GM18868 (cell line): ENCODE measurements around the gene MXI1.
"Not testable (repeated sequence)": the region's sequence is repeated elsewhere in the genome, so short reads cannot be mapped to it uniquely, and the experiment has no call there.

Experiments
- ATAC-seq: cut with Tn5 transposase; IDR thresholded peaks from one replicate; pipeline ENCODE4 v1.9.1; 2021; ENCODE audit warnings: mild to moderate bottlenecking, moderate library complexity; ENCODE audit not compliant: unreplicated experiment

The MXI1 gene

DNA sequence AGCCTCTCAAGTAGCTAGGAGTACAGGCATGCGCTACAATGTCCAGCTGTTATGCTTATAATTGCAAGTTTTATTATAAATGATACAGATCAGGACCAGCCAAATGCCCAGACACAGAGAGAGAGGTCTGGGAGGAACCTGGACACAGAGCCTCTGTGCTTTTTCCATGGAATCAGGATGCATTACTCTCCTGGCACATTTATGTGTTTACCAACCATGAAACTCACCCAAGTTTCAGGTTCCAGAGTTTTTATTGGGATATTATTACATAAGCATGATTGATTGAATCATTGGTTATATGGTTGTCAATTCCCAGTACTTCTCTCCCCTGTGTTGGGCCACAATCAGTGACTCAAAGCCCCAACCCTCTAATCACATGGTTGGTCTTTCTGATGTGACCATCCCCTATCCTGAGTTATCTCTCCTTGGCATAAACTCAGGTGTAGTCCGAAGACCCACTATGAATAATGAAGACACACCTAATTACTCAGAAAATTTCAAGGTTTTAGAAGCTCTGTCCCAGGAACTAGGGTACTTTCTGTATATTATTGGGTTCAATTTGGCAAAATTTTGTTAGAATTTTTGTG lies 30.6 kb downstream of the MXI1 start:
- no peak for ATAC-seq

DNA sequence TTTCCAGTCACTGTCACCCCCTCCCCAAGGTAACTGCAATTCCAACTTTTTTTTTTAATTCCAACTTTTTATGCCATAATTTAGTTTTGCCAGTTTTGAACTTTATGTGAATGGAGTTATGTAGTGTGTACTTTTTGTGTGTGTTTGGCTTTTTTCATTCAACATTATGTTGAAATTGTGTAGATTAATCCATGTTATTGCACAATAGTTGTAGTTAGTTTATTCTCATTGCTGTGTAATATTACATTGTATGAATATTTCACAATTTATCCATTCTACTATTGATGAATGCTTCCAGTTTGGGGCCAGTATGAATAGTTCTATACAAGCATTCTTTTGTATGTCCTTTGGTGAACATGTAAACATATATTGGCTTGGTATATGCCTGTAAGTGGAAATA lies 32.5 kb downstream of the MXI1 start:
- ATAC-seq: no peak

- ATAC-seq: peak; percentile 58
Observed at GRCh38 chr10:110241407-110241806, 34.0 kb downstream of the MXI1 start.

GRCh38 chr10:110241841-110242240 lies 34.4 kb downstream of the MXI1 start:
- ATAC-seq: peak; percentile 26

- ATAC-seq: no peak
Observed at GRCh38 chr10:110242511-110242910, 35.1 kb downstream of the MXI1 start.

DNA sequence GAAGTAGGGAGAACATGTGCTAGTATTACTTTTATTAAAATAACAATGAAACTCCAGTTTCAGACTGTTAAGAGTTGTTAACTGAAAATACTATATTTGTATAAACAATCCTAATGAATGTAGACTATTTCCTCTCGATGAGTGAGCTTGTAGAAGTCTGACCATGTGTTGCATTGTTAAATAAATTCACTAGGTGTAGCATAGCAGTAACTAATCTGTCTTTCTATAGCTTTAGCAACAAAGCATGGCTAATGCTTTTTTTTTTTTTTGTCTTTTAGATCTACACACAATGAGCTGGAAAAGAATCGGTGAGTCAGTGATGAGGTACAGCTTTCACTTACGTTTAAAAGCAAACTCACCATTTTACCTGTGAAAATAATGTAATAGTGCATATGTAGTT lies 37.1 kb downstream of the MXI1 start:
- ATAC-seq: no peak

GRCh38 chr10:110247833-110248232 lies 40.4 kb downstream of the MXI1 start:
- ATAC-seq: not testable (repeated sequence)

DNA sequence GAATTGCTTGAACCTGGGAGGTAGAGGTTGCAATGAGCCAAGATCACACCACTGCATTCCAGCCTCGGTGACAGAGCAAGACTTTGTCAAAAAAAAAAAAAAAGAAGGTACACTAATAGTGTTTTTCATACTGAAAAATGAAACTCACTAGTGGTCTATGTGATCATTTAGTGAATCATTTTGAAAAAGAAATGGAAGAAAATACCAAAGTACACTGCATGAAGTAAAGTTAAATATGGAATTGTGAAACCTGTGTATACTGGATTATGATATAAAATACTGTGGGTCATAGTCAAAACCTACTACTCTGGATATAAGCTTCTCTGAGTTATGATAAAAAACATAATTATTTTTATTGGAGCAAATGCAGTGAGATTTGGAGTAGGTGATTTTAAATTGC lies 42.1 kb downstream of the MXI1 start:
- peak; percentile 69 for ATAC-seq

DNA sequence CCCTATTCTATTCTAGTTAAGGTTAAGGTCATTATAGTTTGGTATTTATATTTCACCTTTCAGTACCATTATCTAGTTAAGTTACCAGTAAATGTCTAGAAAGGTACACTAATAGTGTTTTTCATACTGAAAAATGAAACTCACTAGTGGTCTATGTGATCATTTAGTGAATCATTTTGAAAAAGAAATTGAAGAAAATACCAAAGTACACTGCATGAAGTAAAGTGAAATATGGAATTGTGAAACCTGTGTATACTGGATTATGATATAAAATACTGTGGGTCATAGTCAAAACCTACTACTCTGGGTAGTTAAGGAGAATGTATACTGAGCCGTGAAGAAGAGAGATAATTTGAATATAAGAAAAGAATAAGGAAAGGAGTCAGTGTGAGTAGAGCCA lies 44.0 kb downstream of the MXI1 start:
- ATAC-seq: peak; percentile 78

DNA sequence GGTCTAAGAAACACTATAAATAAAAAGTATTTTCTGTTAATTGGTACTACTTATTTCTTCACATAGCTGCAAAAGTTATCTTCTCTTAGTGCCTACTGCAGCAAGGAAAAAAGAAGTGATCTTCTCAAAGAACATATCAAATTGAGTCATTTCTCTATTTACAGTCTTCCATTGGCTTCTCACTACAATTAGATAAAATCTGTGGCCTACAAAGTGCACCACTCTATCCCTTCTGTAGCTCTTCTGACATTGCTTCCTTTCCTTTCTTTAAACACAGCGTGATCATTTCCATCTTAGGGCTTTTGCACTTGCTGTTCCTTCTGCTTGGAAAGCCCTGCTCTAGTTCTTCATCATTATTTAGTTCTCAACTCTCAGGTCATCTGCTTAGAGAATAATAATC lies 44.7 kb downstream of the MXI1 start:
- ATAC-seq: no peak

GRCh38 chr10:110254467-110254866 lies 47.1 kb downstream of the MXI1 start:
- no peak for ATAC-seq

GRCh38 chr10:110258542-110258941 lies 51.1 kb downstream of the MXI1 start:
- no peak for ATAC-seq

- no peak for ATAC-seq
Observed at GRCh38 chr10:110259317-110259716, 51.9 kb downstream of the MXI1 start.

GRCh38 chr10:110260746-110261477 lies 53.5 kb downstream of the MXI1 start:
- ATAC-seq: no peak

- no peak for ATAC-seq
Observed at GRCh38 chr10:110263164-110263563, 55.8 kb downstream of the MXI1 start.

DNA sequence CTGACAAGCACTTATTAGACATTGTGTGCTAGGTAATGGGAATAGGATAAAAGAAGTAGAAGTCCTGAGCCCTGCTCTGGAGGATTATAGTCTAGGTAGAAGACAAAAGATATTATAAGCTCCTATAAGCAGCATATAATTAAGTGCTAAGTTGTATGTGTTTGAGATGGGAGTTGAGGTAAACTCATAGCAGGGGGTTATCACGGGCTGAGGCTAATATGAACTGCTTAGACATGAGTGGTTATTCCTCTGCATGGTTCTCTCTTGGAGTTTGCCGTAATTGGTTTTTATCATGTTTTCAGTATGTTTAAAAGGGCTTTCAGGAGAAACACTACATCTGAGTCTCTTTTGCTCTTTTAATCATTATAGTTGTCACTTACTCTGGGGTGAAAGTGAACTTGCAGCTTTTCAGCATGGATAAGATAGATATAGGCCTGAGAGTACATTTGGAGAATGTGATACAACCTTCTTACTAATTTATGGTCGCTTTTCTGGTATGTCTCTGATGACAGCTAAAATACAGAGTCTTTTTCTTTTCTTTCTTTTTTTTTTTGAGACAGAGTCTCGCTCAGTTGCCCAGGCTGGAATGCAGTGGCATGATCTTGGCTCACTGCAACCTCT lies 58.3 kb downstream of the MXI1 start:
- no peak for ATAC-seq

DNA sequence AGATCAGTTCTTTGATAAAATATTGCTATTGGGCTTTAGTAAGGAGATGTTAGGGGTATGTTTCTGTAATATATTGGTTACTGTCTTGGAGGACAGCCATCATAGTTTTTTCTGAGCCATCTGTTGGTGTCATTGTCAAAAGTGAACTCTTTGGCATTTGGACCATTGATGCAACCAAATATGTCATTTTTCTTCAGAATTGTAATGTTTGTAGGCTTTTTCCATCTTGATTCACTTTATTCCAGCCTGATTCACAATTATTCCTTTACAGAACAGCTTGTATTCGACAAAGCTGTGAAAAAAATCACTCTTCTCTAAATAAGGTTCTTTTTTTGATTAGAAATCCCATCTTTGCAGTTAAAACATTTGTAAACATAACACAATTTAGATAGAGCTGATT lies 59.9 kb downstream of the MXI1 start:
- no peak for ATAC-seq

GRCh38 chr10:110268442-110268841 lies 61.0 kb downstream of the MXI1 start:
- ATAC-seq: peak; percentile 53

GRCh38 chr10:110268971-110269370 lies 61.6 kb downstream of the MXI1 start:
- ATAC-seq: no peak

DNA sequence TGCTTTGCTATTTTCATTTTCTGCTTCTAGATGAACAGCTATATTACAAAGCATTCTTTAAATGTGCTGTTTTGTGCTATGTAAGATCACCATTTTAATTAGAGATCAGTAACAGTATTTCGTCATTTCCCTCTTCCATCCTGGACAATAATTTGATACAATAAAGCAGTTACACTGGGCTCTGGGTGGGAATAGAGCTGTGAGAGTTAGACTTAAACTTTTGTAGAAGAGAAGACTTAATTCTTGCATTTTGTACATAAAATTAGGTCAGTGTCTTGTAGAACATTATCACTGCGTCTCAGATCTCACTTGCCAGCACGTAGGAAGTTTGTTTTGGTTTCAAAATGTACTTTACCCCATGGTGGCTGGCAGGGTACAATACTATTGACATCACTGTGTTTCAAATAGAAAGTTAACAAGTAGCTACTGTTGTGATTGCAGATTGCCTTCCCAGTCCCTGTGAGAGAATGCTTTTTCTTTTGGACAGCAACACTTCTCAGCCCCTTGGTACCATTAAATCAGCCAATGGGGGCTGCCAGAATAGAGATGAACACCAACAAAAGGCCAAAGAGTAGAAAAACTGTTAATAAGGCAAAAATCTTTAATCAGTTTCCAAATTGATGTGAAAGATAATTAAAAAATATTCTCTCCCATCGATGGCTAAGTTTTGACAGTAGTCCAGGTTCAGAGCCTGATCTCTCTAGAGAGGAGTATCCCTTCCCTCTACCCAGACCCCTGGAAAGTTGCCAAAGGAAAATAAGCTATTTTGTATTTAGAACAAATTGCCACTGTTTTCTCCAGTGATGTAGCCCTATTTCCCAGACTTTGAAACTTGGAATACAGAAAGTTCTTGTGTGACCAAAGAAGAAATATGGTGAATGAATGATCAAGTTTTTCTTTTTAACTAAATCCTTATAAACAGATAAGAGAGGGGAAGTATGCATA lies 62.2 kb downstream of the MXI1 start:
- ATAC-seq: peak; percentile 72

DNA sequence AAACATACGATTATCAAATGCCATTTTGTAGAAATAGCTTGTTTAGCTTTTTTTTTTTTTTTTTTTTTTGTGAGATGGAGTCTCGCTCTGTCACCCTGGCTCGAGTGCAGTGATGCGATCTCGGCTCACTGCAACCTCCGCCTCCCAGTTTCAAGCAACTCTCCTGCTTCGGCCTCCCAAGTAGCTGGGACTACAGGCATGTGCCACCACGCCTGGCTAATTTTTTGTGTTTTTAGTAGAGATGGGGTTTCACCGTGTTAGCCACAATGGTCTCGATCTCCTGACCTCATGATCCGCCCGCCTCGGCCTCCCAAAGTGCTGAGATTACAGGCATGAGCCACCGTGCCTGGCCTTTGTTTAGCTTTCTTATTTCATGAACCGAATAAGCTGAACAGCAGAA lies 65.6 kb downstream of the MXI1 start:
- ATAC-seq: not testable (repeated sequence)
